GM10847 (cell line): ENCODE results near the gene RASSF1.
A peak's percentile ranks its signal among the peaks of the same experiment; 100 is the strongest.

ENCODE experiments used
- POLR2A ChIP-seq: IDR thresholded peaks from 2 replicates; pipeline ENCODE4 v1.6.1; 2011; ENCODE audit not compliant: insufficient read length; ENCODE audit errors: extremely low read depth

Gene RASSF1

GRCh38 chr3:50339485-50340146 is 1.0 kb downstream of the RASSF1 start:
- no peak for TF ChIP-seq POLR2A

- TF ChIP-seq POLR2A: no peak
Measured at GRCh38 chr3:50338965-50339364, 1.7 kb downstream of the RASSF1 start.

- TF ChIP-seq POLR2A: peak; percentile 75
Measured at GRCh38 chr3:50337175-50337861, 3.3 kb downstream of the RASSF1 start.

- TF ChIP-seq POLR2A: no peak
Measured at GRCh38 chr3:50336452-50337174, 4.0 kb downstream of the RASSF1 start.

GRCh38 chr3:50334339-50335075 is 6.1 kb downstream of the RASSF1 start:
- TF ChIP-seq POLR2A: no peak

GRCh38 chr3:50333744-50334328 is 6.8 kb downstream of the RASSF1 start:
- no peak for TF ChIP-seq POLR2A

GRCh38 chr3:50331364-50331907 is 9.2 kb downstream of the RASSF1 start:
- no peak for TF ChIP-seq POLR2A

- no peak for TF ChIP-seq POLR2A
Measured at GRCh38 chr3:50330330-50330729, 10.3 kb downstream of the RASSF1 start.

GRCh38 chr3:50327943-50328691 is 12.5 kb downstream of the RASSF1 start, which contains the start of gene TUSC2:
Gene TUSC2 (minus strand): TSS chr3:50328223. CDS start chr3:50328099, 124 bp downstream.
- peak; percentile 74 for TF ChIP-seq POLR2A

- no peak for TF ChIP-seq POLR2A
Measured at GRCh38 chr3:50327129-50327528, 13.5 kb downstream of the RASSF1 start.

GRCh38 chr3:50326182-50326541 is 14.5 kb downstream of the RASSF1 start:
- TF ChIP-seq POLR2A: no peak

GRCh38 chr3:50325497-50326181 is 15.0 kb downstream of the RASSF1 start:
- TF ChIP-seq POLR2A: no peak

GRCh38 chr3:50325113-50325480 is 15.5 kb downstream of the RASSF1 start:
- no peak for TF ChIP-seq POLR2A
